ENCODE results near the gene NTRK2. TPM values are rescaled to one million over a fixed set of nuclear protein-coding genes. Genes with fewer than 3 reads are reported as not detected.

NTRK2 gene
- total RNA-seq, 1 experiment from 2014 or later = not detected

GRCh38 chr9:84799251-84799650, 129.7 kb downstream of the NTRK2 start:
- no peak for ATAC-seq
- no peak overlapping the region for H3K27ac ChIP-seq (ENCODE audit: low read depth, low read length)
- H3K9me3 ChIP-seq (ENCODE audit: control insufficient read depth in 1 of 2, insufficient read depth in 1 of 2, low read depth in 1 of 2, low read length in 2 of 2) = no peaks in the 10 kb centered on the region
- no peak overlapping the region for H3K4me2 ChIP-seq (ENCODE audit: low read length)
- H3K4me1 ChIP-seq (ENCODE audit: control insufficient read depth in 1 of 2, insufficient read depth in 2 of 2, low read length in 2 of 2) = no peaks in the 10 kb centered on the region
- DNase-seq (ENCODE audit: low read depth, low spot score) = no peak
- no peak overlapping the region for H3K9ac ChIP-seq (ENCODE audit: low read length)
- no peak overlapping the region for H3K4me3 ChIP-seq (replicated peaks in 1 of 2; ENCODE audit: low read depth in 1 of 2, low read length in 2 of 2)
- H3K9me2 ChIP-seq (ENCODE audit: insufficient read depth) = no peaks in the 10 kb centered on the region
- intact Hi-C loops (cut with micrococcal nuclease) = no loop called here
- no peaks in the 10 kb centered on the region for H3K36me3 ChIP-seq (ENCODE audit: control insufficient read depth in 1 of 2, insufficient read depth in 2 of 2, low read length in 2 of 2)
- no peak for TF ChIP-seq JUND (IDR thresholded peaks at IDR 0.05)
- TF ChIP-seq, protein P1, sequence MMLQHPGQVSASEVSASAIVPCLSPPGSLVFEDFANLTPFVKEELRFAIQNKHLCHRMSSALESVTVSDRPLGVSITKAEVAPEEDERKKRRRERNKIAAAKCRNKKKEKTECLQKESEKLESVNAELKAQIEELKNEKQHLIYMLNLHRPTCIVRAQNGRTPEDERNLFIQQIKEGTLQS (IDR thresholded peaks at IDR 0.05) = no peak
- no peak for TF ChIP-seq EZH2 (IDR thresholded peaks at IDR 0.05)
- TF ChIP-seq POLR2AphosphoS5 (IDR thresholded peaks at IDR 0.05; ENCODE audit: low read depth, low read length) = no peak
- no peak for TF ChIP-seq CTCF (IDR thresholded peaks at IDR 0.05 in 2 of 3, conservative IDR thresholded peaks at IDR 0.05 in 1 of 3; ENCODE audit: borderline replicate concordance in 1 of 3, insufficient read depth in 1 of 3, low read depth in 2 of 3, low read length in 2 of 3)
- TF ChIP-seq SRF (IDR thresholded peaks at IDR 0.05; ENCODE audit: low read depth) = no peak
- no peak for TF ChIP-seq POLR2A (IDR thresholded peaks at IDR 0.05; ENCODE audit: borderline replicate concordance, extremely low read depth, insufficient read depth, insufficient read length)
- no peak for TF ChIP-seq ZFX (IDR thresholded peaks at IDR 0.05)
- no peak for TF ChIP-seq FOSL1 (IDR thresholded peaks at IDR 0.05; ENCODE audit: low read depth)
- no peak for TF ChIP-seq ELF1 (IDR thresholded peaks at IDR 0.05; ENCODE audit: borderline replicate concordance, low read depth)
- no peak for TF ChIP-seq SP1 (IDR thresholded peaks at IDR 0.05; ENCODE audit: low read depth)
- no peak for TF ChIP-seq ZNF274 (IDR thresholded peaks at IDR 0.05; ENCODE audit: low read depth, low read length)
- TF ChIP-seq MAX (IDR thresholded peaks at IDR 0.05) = no peak
- H3K27me3 ChIP-seq (ENCODE audit: insufficient read depth, low read length) = peaks cover 10% of the 10 kb centered on the region; the same call in 1 of the 2 replicates
- RAD21 ChIA-PET (ENCODE audit: low non-redundant PET in 1 of 2, low total read pairs in 2 of 2, uncharacterized antibody in 2 of 2, unreplicated experiment in 2 of 2) = no interaction called here
- H4K20me1 ChIP-seq (ENCODE audit: insufficient read depth) = no peaks in the 10 kb centered on the region
- H3K79me2 ChIP-seq (ENCODE audit: insufficient read depth, low read length) = no peaks in the 10 kb centered on the region
- CTCF ChIA-PET = no interaction called here
- no TSS peak for BruUV-seq (replicated peaks)
- POLR2A ChIA-PET = no interaction called here
- H2AFZ ChIP-seq (ENCODE audit: low read depth, low read length, poor library complexity, severe bottlenecking) = no peak overlapping the region

All from HCT116 (cell line).